Stomach (tissue), 4 donors: Measurements from ENCODE around the gene ZNF274.

Experiments
- CTCF ChIP-seq, 7 experiments: fragments of 450-650 bp in 4 of 7; fragments of 200-600 bp in 3 of 7; sonication (generic) in 3 of 7; IDR thresholded peaks; one replicate each; pipeline ENCODE4 v1.5.1; 2016 to 2019; ENCODE audit warnings: antibody characterized with exemption in 7 of 7, control low read depth in 2 of 7, mild to moderate bottlenecking in 1 of 7
- EP300 ChIP-seq: sonication (generic); formaldehyde crosslinking; IDR thresholded peaks from one replicate; pipeline ENCODE4 v1.6.1; 2017; ENCODE audit warnings: antibody characterized with exemption
- POLR2A ChIP-seq, 4 donors: fragments of 450-650 bp; IDR thresholded peaks; one replicate each; pipeline ENCODE4 v1.6.1; 2016; ENCODE audit warnings: antibody characterized with exemption in 4 of 4, control low read depth in 2 of 4, mild to moderate bottlenecking in 1 of 4, moderate library complexity in 1 of 4
- POLR2AphosphoS5 ChIP-seq, 3 donors: sonication (generic); formaldehyde crosslinking; IDR thresholded peaks; one replicate each; pipeline ENCODE4 v1.6.1; 2016; ENCODE audit warnings: antibody characterized with exemption in 3 of 3

- TF ChIP-seq POLR2A (IDR thresholded peaks at IDR 0.05), result no peak
- TF ChIP-seq CTCF (IDR thresholded peaks at IDR 0.05), result peak in 6 of 7 experiments; percentile 21 to 99 (median 97)
- no peak for TF ChIP-seq EP300
- TF ChIP-seq POLR2AphosphoS5 (IDR thresholded peaks at IDR 0.05), result peak; percentile 79 to 95 (median 83)
Measured at GRCh38 chr19:58154679-58155648, 27.9 kb upstream of the ZNF274 start.
